Measurements from ENCODE around the gene BRICD5. TPM values are rescaled to one million over a fixed set of nuclear protein-coding genes. Genes with fewer than 3 reads are reported as not detected.

The BRICD5 gene
- total and polyA plus RNA-seq, 2 of the 13 experiments (the other 11 are each of a cell fraction or from before 2014, with no cell fraction given): 1.6 to 5.8 TPM

DNA sequence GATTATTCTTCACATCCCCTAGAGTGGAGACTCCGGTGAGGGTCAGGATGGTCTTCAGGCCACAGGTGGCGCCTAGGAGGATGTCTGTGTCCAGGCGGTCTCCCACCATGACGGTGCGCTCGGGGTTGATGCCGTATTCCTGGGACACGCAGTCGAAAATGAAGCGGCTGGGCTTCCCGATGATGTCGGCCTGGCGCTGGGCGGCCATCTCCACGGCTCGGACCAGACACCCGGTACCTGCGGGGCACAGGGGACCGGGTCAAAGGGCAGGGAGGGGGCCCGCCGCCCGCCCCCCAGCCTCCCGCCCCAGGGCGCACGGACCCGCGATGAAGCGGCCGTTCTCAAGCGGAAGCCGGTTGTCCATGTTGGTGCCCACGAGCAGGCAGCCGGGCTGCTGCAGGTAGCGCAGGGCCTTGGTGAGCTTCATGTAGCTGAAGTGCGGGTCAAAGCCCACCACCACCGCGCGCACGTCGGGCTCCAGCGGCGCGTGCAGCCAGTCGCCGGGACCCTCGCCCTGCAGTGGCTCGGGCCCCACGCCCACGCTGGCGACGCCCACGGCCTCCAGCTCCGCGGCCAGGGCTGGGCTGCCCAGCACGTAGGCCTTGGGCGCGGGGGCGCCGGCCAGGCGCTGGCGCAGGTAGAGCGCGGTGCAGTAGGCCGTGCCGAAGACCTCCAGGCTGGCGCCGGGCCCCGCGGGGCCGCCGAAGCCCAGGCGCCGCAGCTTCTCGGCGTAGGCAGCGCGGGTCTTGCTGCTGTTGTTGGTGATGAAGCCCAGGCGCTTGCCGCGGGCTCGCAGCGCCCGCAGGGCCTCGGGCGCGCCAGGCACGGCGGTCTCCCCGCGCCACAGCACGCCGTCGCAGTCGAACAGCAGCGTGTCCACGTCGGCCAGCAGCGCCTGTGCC lies 3.4 kb upstream of the BRICD5 start (continued):
- TF ChIP-seq, protein P1, sequence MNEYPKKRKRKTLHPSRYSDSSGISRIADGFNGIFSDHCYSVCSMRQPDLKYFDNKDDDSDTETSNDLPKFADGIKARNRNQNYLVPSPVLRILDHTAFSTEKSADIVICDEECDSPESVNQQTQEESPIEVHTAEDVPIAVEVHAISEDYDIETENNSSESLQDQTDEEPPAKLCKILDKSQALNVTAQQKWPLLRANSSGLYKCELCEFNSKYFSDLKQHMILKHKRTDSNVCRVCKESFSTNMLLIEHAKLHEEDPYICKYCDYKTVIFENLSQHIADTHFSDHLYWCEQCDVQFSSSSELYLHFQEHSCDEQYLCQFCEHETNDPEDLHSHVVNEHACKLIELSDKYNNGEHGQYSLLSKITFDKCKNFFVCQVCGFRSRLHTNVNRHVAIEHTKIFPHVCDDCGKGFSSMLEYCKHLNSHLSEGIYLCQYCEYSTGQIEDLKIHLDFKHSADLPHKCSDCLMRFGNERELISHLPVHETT (CRISPR knock-in tag; conservative IDR thresholded peaks at IDR 0.05): peak; percentile 31; the same call in 1 of the 2 replicates
- no peak for TF ChIP-seq NKX3-1 (CRISPR knock-in tag; IDR thresholded peaks at IDR 0.05)
- no peak for TF ChIP-seq ZNF772 (CRISPR knock-in tag; IDR thresholded peaks at IDR 0.05)
- TF ChIP-seq, protein P2, sequence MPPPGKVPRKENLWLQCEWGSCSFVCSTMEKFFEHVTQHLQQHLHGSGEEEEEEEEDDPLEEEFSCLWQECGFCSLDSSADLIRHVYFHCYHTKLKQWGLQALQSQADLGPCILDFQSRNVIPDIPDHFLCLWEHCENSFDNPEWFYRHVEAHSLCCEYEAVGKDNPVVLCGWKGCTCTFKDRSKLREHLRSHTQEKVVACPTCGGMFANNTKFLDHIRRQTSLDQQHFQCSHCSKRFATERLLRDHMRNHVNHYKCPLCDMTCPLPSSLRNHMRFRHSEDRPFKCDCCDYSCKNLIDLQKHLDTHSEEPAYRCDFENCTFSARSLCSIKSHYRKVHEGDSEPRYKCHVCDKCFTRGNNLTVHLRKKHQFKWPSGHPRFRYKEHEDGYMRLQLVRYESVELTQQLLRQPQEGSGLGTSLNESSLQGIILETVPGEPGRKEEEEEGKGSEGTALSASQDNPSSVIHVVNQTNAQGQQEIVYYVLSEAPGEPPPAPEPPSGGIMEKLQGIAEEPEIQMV (CRISPR knock-in tag; IDR thresholded peaks at IDR 0.05; ENCODE audit: low read depth): no peak
- TF ChIP-seq TARDBP (CRISPR knock-in tag; IDR thresholded peaks at IDR 0.05): no peak
- no peak for TF ChIP-seq ZNF678 (CRISPR knock-in tag; IDR thresholded peaks at IDR 0.05)
- 0 out of 2 replicates have a peak, but pooled peaks have one; percentile 4 for TF ChIP-seq PRMT3 (CRISPR knock-in tag; IDR thresholded peaks at IDR 0.05; ENCODE audit: borderline replicate concordance, low read depth)
- no peak for TF ChIP-seq ZNF225 (CRISPR knock-in tag; IDR thresholded peaks at IDR 0.05)
- no peak for TF ChIP-seq ZBTB42 (CRISPR knock-in tag; IDR thresholded peaks at IDR 0.05)
- no peak for TF ChIP-seq ZNF430 (CRISPR knock-in tag; IDR thresholded peaks at IDR 0.05)
- TF ChIP-seq, protein P3, sequence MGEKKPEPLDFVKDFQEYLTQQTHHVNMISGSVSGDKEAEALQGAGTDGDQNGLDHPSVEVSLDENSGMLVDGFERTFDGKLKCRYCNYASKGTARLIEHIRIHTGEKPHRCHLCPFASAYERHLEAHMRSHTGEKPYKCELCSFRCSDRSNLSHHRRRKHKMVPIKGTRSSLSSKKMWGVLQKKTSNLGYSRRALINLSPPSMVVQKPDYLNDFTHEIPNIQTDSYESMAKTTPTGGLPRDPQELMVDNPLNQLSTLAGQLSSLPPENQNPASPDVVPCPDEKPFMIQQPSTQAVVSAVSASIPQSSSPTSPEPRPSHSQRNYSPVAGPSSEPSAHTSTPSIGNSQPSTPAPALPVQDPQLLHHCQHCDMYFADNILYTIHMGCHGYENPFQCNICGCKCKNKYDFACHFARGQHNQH (CRISPR knock-in tag; IDR thresholded peaks at IDR 0.05): no peak
- TF ChIP-seq, protein P4, sequence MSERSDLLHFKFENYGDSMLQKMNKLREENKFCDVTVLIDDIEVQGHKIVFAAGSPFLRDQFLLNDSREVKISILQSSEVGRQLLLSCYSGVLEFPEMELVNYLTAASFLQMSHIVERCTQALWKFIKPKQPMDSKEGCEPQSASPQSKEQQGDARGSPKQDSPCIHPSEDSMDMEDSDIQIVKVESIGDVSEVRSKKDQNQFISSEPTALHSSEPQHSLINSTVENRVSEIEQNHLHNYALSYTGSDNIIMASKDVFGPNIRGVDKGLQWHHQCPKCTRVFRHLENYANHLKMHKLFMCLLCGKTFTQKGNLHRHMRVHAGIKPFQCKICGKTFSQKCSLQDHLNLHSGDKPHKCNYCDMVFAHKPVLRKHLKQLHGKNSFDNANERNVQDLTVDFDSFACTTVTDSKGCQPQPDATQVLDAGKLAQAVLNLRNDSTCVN (CRISPR knock-in tag; IDR thresholded peaks at IDR 0.05; ENCODE audit: borderline replicate concordance): no peak
- TF ChIP-seq, protein P5, sequence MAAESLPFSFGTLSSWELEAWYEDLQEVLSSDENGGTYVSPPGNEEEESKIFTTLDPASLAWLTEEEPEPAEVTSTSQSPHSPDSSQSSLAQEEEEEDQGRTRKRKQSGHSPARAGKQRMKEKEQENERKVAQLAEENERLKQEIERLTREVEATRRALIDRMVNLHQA (CRISPR knock-in tag; IDR thresholded peaks at IDR 0.05): no peak
- no peak for TF ChIP-seq ZNF256 (CRISPR knock-in tag; conservative IDR thresholded peaks at IDR 0.05)
- no peak for TF ChIP-seq DMAP1 (CRISPR knock-in tag; IDR thresholded peaks at IDR 0.05)
- no peak for TF ChIP-seq ZNF891 (CRISPR knock-in tag; IDR thresholded peaks at IDR 0.05)
- TF ChIP-seq, protein P6, sequence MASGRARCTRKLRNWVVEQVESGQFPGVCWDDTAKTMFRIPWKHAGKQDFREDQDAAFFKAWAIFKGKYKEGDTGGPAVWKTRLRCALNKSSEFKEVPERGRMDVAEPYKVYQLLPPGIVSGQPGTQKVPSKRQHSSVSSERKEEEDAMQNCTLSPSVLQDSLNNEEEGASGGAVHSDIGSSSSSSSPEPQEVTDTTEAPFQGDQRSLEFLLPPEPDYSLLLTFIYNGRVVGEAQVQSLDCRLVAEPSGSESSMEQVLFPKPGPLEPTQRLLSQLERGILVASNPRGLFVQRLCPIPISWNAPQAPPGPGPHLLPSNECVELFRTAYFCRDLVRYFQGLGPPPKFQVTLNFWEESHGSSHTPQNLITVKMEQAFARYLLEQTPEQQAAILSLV (CRISPR knock-in tag; IDR thresholded peaks at IDR 0.05; ENCODE audit: borderline replicate concordance): 0 out of 2 replicates have a peak, but pooled peaks have one; percentile 4
- no peak for TF ChIP-seq GZF1 (CRISPR knock-in tag; IDR thresholded peaks at IDR 0.05)
- TF ChIP-seq NR2C2 (CRISPR knock-in tag; IDR thresholded peaks at IDR 0.05; ENCODE audit: borderline replicate concordance): no peak
